T1000 (cell line): ENCODE data around the gene CCDC201.
"Not testable (repeated sequence)": the region's sequence is repeated elsewhere in the genome, so short reads cannot be mapped to it uniquely, and the experiment has no call there.

Experiments
- DNase-seq: peaks from one replicate; lab custom pipeline; 2025; ENCODE audit warnings: mixed read lengths; lab: John Stamatoyannopoulos, UW

CCDC201 gene

DNA sequence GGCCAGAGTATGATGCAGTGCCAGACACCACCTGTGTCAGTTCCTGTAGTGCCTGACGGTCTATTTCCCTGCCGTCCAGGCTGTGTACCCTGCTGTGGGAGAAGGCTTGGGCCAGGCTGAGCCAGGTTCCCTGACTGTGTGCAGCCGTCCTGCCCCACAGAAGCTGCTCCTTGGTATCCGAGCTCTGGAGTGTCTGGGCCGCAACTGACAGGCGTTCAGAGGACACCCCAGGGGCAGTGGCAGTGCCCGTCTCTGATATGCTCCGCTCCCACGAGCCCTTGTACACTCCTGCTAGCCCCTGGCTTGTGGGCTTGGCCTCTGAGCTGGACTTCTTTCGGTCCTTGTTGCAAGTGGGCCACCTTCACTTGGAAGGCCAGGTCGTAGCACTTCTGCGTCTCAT lies 55.0 kb downstream of the CCDC201 start:
- not testable (repeated sequence) for DNase-seq

DNA sequence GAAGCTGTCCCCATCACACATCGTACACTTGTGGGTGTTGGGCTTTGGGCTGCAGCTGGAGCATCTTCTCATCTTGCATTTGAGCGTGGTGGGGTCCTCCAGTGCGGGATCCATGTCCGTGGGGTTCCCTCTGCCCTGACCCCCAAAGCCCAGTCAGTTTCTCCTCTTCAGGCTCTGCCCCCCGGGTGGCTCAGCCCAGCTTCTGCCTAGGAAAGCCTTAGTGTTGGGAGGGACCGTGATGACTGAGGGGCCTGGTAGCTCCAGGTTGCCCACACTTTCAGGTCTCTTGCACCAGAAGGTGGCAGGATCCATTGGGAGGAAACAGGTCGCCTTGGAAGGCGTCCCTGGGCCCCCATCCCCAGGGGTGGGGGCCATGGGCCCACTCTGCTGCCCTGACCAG lies 55.9 kb downstream of the CCDC201 start:
- not testable (repeated sequence) for DNase-seq

DNA sequence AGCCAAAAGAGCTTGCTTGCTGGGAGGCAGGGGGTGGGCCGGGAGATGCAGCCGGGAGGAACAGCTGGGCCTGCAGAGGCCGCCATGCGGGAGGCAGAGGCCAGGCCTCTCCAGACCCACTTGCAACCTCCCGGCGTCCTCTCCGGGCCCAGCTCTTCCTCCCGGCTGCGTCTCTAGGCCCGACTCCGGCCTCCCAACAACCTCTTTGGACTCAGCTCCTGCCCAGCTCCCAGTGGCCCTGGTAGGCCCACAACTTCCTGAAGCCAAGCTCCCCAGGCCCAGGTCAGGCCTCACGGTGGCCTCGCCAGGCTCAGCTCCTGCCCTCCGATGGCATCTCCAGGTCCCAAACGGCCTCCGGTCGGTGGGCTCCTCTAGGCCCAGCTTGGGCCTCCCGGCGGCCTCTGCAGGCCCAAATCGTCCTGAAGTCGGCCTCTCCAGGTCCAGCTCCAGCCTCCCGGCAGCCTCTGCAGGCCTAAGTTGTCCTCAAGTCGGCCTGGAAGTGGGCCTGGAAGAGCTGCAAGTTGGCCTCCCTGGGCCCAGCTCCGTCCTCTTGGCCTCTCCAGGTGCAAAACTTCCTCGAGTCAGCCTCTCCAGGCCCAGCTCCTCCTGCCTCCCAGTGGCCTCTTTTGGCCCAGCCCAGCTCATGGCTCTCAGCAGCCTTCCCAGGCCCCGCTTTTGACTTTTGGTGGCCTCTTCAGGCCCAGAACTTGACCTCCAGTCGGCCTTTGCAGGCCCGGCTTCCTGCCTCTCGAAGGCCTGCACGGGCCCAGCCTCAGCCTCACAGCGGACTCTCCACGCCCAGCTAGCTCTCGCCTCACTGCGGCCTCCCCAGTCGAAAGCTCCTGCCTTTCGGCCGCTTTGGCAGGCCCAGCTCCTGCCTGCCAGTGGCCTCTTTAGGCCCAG lies 58.4 kb downstream of the CCDC201 start:
- DNase-seq = not testable (repeated sequence)

DNA sequence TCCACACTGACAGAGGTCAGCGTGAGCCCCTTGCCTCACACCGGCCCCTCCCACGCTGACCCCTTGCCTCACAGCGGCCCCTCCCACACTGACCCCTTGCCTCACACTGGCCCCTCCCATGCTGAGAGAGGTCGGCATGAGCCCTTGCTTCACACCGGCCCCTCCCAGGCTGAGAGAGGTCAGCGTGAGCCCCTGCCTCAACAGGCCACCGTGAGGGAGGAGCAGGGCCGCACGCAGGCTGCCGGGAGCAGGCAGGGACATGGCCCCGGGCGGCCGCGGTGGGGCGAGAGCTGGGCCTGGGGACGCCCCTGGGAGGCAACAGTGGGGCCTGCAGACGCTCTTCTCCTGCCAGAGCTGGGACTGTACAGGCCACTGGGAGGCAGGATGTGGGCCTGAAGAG lies 59.1 kb downstream of the CCDC201 start:
- DNase-seq = not testable (repeated sequence)

DNA sequence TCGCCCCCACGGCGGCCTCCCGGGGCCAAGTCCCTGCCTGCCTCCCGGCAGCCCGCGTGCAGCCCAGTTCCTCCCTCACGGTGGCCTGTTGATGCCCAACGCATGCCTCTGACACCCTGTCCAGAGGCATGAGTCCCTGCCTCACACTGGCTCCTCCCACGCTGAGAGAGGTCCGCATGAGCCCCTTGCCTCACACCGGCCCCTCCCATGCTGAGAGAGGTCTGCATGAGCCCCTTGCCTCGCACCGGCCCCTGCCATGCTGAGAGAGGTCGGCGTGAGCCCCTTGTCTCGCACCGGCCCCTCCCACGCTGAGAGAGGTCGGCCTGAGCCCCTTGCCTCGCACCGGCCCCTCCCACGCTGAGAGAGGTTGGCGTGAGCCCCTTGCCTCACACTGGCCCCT lies 59.9 kb downstream of the CCDC201 start:
- DNase-seq = no peak

DNA sequence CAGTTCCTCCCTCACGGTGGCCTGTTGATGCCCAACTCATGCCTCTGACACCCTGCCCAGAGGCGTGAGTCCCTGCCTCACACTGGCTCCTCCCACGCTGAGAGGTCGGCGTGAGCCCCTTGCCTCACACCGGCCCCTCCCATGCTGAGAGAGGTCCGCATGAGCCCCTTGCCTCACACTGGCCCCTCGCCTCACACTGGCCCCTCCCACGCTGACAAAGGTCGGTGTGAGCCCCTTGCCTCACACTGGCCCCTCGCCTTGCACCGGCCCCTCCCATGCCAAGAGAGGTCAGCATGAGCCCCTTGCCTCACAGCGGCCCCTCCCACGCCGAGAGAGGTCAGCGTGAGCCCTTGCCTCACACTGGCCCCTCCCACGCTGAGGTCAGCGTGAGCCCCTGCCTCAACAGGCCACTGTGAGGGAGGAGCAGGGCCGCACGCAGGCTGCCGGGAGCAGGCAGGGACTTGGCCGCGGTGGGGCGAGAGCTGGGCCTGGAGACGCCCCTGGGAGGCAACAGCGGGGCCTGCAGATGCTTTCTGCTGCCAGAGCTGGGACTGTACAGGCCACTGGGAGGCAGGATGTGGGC lies 61.1 kb downstream of the CCDC201 start:
- DNase-seq = not testable (repeated sequence)

DNA sequence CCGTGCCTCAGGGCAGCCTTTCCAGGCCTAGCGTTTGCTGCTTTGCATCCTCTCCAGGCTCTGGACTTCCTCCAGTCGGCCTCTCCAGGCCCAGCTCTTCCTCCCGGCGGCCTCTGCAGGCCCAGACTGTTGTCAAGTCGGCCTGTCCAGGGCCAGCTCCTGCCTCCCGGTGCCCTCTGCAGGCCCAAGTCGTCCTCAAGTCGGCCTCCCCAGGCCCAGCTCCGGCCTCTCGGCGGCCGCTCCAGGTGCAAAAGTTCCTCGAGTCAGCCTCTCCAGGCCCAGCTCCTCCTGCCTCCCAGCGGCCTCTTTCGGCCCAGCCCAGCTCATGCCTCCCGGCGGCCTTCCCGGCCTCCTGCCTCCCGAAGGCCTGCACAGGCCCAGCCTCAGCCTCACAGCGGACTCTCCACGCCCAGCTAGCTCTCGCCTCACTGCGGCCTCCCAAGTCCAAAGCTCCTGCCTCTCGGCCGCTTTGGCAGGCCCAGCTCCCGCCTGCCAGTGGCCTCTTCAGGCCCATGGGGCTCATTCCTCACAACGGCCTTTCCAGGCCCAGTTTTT lies 62.4 kb downstream of the CCDC201 start:
- DNase-seq = not testable (repeated sequence)
